CD14-positive monocyte (primary cell): Measurements from ENCODE around the gene FADS3. TPM values are rescaled to one million over a fixed set of nuclear protein-coding genes. Genes with fewer than 3 reads are reported as not detected.

Source experiments
- DNase-seq, 3 donors: peaks; one replicate each; pipeline ENCODE4 v3.0.0-alpha.2; 2011 to 2022
- H2AFZ ChIP-seq: 2 replicates; pipeline ENCODE4 v1.6.0; 2012; ENCODE audit warnings: mild to moderate bottlenecking, low read depth, low read length, inconsistent platforms; ENCODE audit not compliant: insufficient read depth, poor library complexity, severe bottlenecking
- H3K27ac ChIP-seq, 2 donors: 1 replicate in 1 of 2; 2 replicates in 1 of 2; pipeline ENCODE4 v1.5.1; 2012 to 2013; ENCODE audit warnings: low read length in 2 of 2, control low read depth in 1 of 2, inconsistent platforms in 1 of 2, low read depth in 1 of 2, mild to moderate bottlenecking in 1 of 2
- H3K27me3 ChIP-seq, 2 donors: one replicate each; pipeline versions ENCODE4 v1.6.0 to v1.6.1; 2011 to 2013; ENCODE audit warnings: low read length in 2 of 2; ENCODE audit not compliant: control insufficient read depth in 2 of 2, insufficient read depth in 2 of 2
- H3K36me3 ChIP-seq, 2 donors: replicated peaks in 1 of 2; 1 replicate in 1 of 2; 2 replicates in 1 of 2; pipeline versions ENCODE4 v1.5.1 to v1.6.1; 2012 to 2013; ENCODE audit warnings: low read length in 2 of 2, control low read depth in 1 of 2, inconsistent platforms in 1 of 2, mild to moderate bottlenecking in 1 of 2; ENCODE audit not compliant: insufficient read depth in 2 of 2, control insufficient read depth in 1 of 2
- H3K4me1 ChIP-seq, 2 donors: 1 replicate in 1 of 2; 2 replicates in 1 of 2; pipeline versions ENCODE4 v1.5.1 to v1.6.1; 2012 to 2013; ENCODE audit warnings: low read length in 2 of 2, control low read depth in 1 of 2, inconsistent platforms in 1 of 2, mild to moderate bottlenecking in 1 of 2, moderate library complexity in 1 of 2; ENCODE audit not compliant: insufficient read depth in 2 of 2, control insufficient read depth in 1 of 2
- H3K4me2 ChIP-seq: replicated peaks from 2 replicates; pipeline ENCODE3; 2012; ENCODE audit warnings: low read length, moderate library complexity, mild to moderate bottlenecking; ENCODE audit not compliant: poor library complexity, severe bottlenecking; ENCODE audit errors: extremely low read depth
- H3K4me3 ChIP-seq, 3 experiments: fragments of 200-600 bp in 1 of 3; sonication (generic) in 1 of 3; replicated peaks in 1 of 3; 1 replicate in 2 of 3; 2 replicates in 1 of 3; pipeline ENCODE4 v1.5.1; 2011 to 2013; ENCODE audit warnings: low read length in 3 of 3, mild to moderate bottlenecking in 3 of 3, control low read depth in 2 of 3, low read depth in 2 of 3, inconsistent platforms in 1 of 3, moderate library complexity in 1 of 3
- H3K79me2 ChIP-seq: 2 replicates; pipeline ENCODE4 v1.6.0; 2012; ENCODE audit warnings: mild to moderate bottlenecking, control low read depth, inconsistent platforms, low read length, moderate library complexity; ENCODE audit not compliant: insufficient read depth
- H3K9ac ChIP-seq: 2 replicates; pipeline ENCODE4 v1.6.0; 2017; ENCODE audit warnings: low read length, mild to moderate bottlenecking; ENCODE audit not compliant: insufficient read depth, poor library complexity, severe bottlenecking
- H3K9me3 ChIP-seq, 2 donors: replicated peaks in 1 of 2; 1 replicate in 1 of 2; 2 replicates in 1 of 2; pipeline versions ENCODE4 v1.5.1 to v1.6.1; 2012 to 2013; ENCODE audit warnings: low read length in 2 of 2, control low read depth in 1 of 2; ENCODE audit not compliant: control insufficient read depth in 1 of 2, insufficient read depth in 1 of 2
- H4K20me1 ChIP-seq: 2 replicates; pipeline ENCODE4 v1.6.0; 2012; ENCODE audit warnings: mild to moderate bottlenecking, low read length, control low read depth, moderate library complexity; ENCODE audit not compliant: insufficient read depth
- H3K27ac Mint-ChIP-seq, 7 donors: one replicate each; pipeline ENCODE4 v1.8.0; 2020; ENCODE audit warnings: mild to moderate bottlenecking in 7 of 7, mixed read lengths in 7 of 7, moderate library complexity in 6 of 7, inconsistent platforms in 2 of 7
- H3K27me3 Mint-ChIP-seq, 3 donors: one replicate each; pipeline ENCODE4 v1.8.0; 2021 to 2022; ENCODE audit warnings: low read depth in 3 of 3, mild to moderate bottlenecking in 3 of 3, mixed read lengths in 3 of 3, moderate library complexity in 3 of 3, inconsistent platforms in 1 of 3
- H3K36me3 Mint-ChIP-seq, 2 donors: one replicate each; pipeline ENCODE4 v1.8.0; 2020; ENCODE audit warnings: mixed read lengths in 2 of 2, inconsistent platforms in 1 of 2, mild to moderate bottlenecking in 1 of 2
- H3K4me1 Mint-ChIP-seq: one replicate; pipeline ENCODE4 v1.8.0; 2020; ENCODE audit warnings: mild to moderate bottlenecking, mixed read lengths
- H3K4me3 Mint-ChIP-seq, 2 donors: one replicate each; pipeline ENCODE4 v1.8.0; 2020; ENCODE audit warnings: mild to moderate bottlenecking in 2 of 2, mixed read lengths in 2 of 2, moderate library complexity in 1 of 2
- H3K9me3 Mint-ChIP-seq, 7 donors: one replicate each; pipeline ENCODE4 v1.8.0; 2020 to 2022; ENCODE audit warnings: mixed read lengths in 7 of 7, mild to moderate bottlenecking in 6 of 7, moderate library complexity in 6 of 7, inconsistent platforms in 2 of 7
- WGBS: methylation state at CpG from one replicate; pipeline ENCODE4 v1.1.5; 2013; ENCODE audit warnings: missing lambda C conversion rate; ENCODE audit not compliant: insufficient coverage; 5-methylcytosine and 5-hydroxymethylcytosine counted together
- intact Hi-C, 2 donors: fragments of 100-400 bp; cut with micrococcal nuclease; formaldehyde crosslinking; loops; one replicate each; pipeline versions ENCODE4 v1.15.0 to v1.15.1; 2023
- polyA plus RNA-seq, 3 donors: library from polyadenylated mRNA; depleted of rRNA in 1 of 3; unstranded in 2 of 3; stranded (reverse) in 1 of 3; fragments of 300-500 nt in 2 of 3; fragments of >200 nt in 1 of 3; fragmentation: Illumina TruSeq in 2 of 3; gene quantifications; 1 replicate in 2 of 3; 2 replicates in 1 of 3; pipeline ENCODE4 v1.2.3, GENCODE V29; 2012 to 2021
- TF ChIP-seq, protein P1 (sequence below): fragments of 200-600 bp; IDR thresholded peaks from one replicate; pipeline ENCODE4 v1.8.0; 2022; ENCODE audit warnings: antibody characterized with exemption, mild to moderate bottlenecking

Gene FADS3
- polyA plus RNA-seq, 3 donors = 2.5 to 6.8 (median 5.8) TPM

DNA sequence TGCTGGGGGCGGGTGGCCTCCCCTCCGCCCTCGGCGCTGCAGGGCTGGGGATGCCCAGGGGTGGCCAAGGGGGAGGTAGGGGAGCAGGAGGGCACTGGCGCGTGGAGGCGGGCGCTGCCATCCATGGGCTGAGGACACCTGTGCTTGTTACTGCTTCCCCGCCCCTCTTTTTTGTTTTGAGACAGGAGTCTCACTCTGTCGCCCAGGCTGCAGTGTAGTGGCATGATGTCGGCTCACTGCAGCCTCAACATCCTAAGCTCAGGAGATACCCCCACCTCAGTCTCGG lies 683 bp upstream of the FADS3 start:
- peak overlapping the region; percentile 95 for H3K4me2 ChIP-seq
- peak overlapping the region; percentile 67 for H3K4me3 Mint-ChIP-seq
- intact Hi-C loops = loop anchor here in 1 of 2 donors (5.0 kb wide), 1 partner anchor 95 kb away; no protein-coding TSS in a partner anchor
- H3K27me3 ChIP-seq = peaks cover 0 to 19% of the 10 kb centered on the region in 2 donors
- DNase-seq = no peak
- H3K4me1 ChIP-seq = peaks cover 12 to 28% of the 10 kb centered on the region in 2 donors
- H3K9ac ChIP-seq = peak overlapping the region; percentile 66
- H2AFZ ChIP-seq = peak overlapping the region; percentile 87
- no peaks in the 10 kb centered on the region for H4K20me1 ChIP-seq
- H3K4me3 ChIP-seq = peak overlapping the region; percentile 28 to 79 (median 32)
- TF ChIP-seq, protein P1, sequence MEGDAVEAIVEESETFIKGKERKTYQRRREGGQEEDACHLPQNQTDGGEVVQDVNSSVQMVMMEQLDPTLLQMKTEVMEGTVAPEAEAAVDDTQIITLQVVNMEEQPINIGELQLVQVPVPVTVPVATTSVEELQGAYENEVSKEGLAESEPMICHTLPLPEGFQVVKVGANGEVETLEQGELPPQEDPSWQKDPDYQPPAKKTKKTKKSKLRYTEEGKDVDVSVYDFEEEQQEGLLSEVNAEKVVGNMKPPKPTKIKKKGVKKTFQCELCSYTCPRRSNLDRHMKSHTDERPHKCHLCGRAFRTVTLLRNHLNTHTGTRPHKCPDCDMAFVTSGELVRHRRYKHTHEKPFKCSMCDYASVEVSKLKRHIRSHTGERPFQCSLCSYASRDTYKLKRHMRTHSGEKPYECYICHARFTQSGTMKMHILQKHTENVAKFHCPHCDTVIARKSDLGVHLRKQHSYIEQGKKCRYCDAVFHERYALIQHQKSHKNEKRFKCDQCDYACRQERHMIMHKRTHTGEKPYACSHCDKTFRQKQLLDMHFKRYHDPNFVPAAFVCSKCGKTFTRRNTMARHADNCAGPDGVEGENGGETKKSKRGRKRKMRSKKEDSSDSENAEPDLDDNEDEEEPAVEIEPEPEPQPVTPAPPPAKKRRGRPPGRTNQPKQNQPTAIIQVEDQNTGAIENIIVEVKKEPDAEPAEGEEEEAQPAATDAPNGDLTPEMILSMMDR = no peak
- H3K9me3 ChIP-seq = no peaks in the 10 kb centered on the region
- peaks cover 9 to 18% (median 17%) of the 10 kb centered on the region in 3 donors for H3K27me3 Mint-ChIP-seq
- no peaks in the 10 kb centered on the region for H3K79me2 ChIP-seq
- no peak overlapping the region for H3K27ac Mint-ChIP-seq
- 13% methylated on average over 3 of the region's 12 CpGs for WGBS
- H3K9me3 Mint-ChIP-seq = peaks cover 0 to 2% (median 0%) of the 10 kb centered on the region in 7 donors
- H3K36me3 ChIP-seq = no peaks in the 10 kb centered on the region
- no peaks in the 10 kb centered on the region for H3K36me3 Mint-ChIP-seq
- no peak overlapping the region for H3K27ac ChIP-seq
- peaks cover 23% of the 10 kb centered on the region for H3K4me1 Mint-ChIP-seq

DNA sequence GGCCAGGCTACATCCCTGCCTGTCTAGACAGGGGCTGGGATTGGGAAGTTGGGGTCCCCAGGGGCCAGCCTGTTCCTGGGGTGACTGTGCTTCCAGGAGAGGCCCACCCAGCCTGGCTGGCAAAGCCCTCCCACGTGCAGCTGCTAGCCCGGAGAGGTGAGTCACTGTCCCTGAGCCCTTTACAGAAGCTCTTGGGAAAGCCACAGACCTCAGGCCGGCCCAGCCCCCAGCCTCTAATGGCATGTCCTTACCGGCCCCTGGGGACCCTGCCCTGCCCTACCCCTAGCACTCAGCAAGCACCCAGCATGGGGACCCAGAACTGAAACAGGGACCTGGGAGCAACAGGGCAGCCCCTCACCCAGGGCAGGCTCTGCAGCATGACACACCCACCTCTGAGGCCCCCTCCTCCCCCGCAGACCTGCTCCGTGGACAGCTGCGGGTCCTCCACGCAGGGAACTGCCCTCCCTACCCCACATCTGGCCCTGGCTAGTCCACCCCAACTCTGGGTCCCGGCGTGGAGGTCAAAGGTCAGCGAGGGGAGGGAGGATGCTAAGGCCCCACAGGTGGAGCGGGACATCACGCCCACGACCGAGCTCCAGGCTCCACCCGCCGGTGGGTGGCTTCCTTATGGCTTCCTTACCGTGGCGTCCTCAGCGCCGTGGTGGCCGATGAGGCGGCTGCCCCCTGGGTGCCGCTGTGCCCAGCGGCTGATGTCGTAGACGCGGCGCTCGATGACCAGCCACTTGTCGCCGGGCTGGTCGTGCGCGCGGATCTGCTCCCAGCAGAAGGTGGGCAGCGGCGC lies 615 bp downstream of the FADS3 start:
- H3K27me3 ChIP-seq = peaks cover 0 to 19% of the 10 kb centered on the region in 2 donors
- DNase-seq = peak; percentile 45 to 72 (median 62)
- H3K36me3 ChIP-seq = no peaks in the 10 kb centered on the region
- no peaks in the 10 kb centered on the region for H4K20me1 ChIP-seq
- H3K4me2 ChIP-seq = peak overlapping the region; percentile 95
- H3K4me3 Mint-ChIP-seq = peak overlapping the region; percentile 79 to 88
- H3K27me3 Mint-ChIP-seq = peaks cover 5 to 18% (median 17%) of the 10 kb centered on the region in 3 donors
- H3K9me3 ChIP-seq = no peaks in the 10 kb centered on the region
- peaks cover 23% of the 10 kb centered on the region for H3K4me1 Mint-ChIP-seq
- 0% methylated on average over 34 of the region's 38 CpGs for WGBS
- H3K27ac ChIP-seq = peak overlapping the region in 1 of 2 donors; percentile 23
- H3K9me3 Mint-ChIP-seq = peaks cover 0 to 5% (median 2%) of the 10 kb centered on the region in 7 donors
- peak overlapping the region in 6 of 7 donors; percentile 21 to 86 (median 72) for H3K27ac Mint-ChIP-seq
- H3K4me3 ChIP-seq = peak overlapping the region; percentile 58 to 79 (median 60)
- H2AFZ ChIP-seq = peak overlapping the region; percentile 87
- TF ChIP-seq, protein P1 = peak; percentile 20
- H3K79me2 ChIP-seq = no peaks in the 10 kb centered on the region
- intact Hi-C loops = loop anchor here in 1 of 2 donors (5.0 kb wide), 1 partner anchor 93 kb away; no protein-coding TSS in a partner anchor
- peak overlapping the region; percentile 66 for H3K9ac ChIP-seq
- no peaks in the 10 kb centered on the region for H3K36me3 Mint-ChIP-seq
- peaks cover 12 to 28% of the 10 kb centered on the region in 2 donors for H3K4me1 ChIP-seq
